HG03565 (cell line): ENCODE data around the gene LRRC42.

Source experiments
- ATAC-seq: cut with Tn5 transposase; IDR thresholded peaks from one replicate; pipeline ENCODE4 v1.9.1; 2021; ENCODE audit warnings: mild to moderate bottlenecking, moderate library complexity; ENCODE audit not compliant: unreplicated experiment

LRRC42 gene

DNA sequence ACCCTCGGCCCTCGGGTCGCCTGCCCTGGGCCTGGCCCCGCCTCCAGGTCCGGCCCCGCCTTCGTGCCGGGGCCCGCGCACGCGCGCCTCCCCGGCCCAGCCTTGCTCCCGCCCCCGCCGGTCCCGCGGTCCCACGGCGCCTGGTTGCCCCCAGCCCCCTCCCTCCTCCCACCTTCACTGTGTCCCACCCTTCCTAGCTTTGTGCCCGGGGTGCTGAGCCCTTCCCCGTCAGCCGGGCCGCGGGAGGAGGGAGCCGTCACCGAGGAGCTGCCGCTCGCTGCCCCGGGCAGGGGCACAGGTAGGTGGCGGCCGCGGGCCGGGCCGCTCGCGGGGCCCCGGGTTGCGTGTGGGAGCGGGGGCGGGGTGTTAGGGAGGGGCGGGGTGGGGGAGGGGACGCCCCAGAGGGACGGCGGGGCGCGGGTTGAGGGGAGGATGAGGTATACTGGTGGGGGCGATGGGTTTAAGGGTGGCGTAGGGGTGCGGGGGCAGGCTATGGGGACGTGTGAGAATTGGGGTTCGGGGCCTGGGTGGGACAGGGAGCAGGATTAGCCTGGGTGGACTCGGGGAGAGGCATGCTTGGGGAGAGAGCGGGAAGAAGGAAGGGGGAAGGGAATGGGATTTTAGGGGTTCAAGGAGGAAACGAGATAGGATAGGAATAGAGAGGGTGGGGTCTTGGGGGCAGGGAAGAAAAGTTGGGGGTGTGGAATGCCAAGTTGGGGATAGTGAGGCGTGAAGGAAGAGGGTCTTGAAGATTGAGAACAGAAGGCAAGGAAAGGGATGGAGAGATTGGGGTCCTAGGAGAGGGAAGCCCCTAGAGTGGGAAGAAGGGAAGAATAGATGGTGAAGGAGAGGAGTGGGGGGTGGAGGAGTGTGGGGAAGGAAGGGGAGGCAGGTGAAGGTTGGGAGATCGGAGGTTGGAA lies at the start of gene LRRC42:
Gene LRRC42 (plus strand): TSS at position 99 of the 920 bp plus-strand sequence. CDS start 5,650 bp downstream, outside the sequence.
- ATAC-seq = peak; percentile 42

DNA sequence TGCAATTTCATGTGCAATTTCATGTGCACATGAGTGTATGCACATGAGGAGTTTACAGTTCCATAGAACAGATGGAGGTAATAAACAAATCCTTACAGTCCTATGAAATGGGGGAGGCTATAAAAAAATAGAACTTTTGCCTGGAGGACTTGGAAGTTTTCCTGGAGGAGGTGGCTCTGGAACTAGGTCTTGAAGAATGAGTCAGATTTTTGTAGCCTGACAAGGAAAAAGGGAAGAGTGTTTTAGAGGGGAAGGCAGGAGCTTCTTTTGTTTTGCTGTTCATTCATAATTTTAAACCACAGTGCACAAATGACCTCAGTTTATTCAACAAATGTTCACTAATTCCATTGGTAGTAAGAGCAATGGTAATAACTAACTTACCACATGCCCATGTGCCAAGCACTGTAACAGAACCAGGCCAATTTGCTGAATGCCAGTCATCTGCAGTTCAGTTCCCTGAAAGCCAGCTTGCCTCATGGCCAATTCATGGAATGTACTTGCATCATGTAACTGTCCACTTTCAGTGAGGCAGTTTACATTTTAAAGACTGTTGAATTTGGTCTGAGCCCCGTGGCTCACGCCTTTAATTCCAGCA lies 49.4 kb upstream of the LRRC42 start:
- ATAC-seq = no peak

GRCh38 chr1:53899206-53899628 lies 46.9 kb upstream of the LRRC42 start:
- no peak for ATAC-seq

DNA sequence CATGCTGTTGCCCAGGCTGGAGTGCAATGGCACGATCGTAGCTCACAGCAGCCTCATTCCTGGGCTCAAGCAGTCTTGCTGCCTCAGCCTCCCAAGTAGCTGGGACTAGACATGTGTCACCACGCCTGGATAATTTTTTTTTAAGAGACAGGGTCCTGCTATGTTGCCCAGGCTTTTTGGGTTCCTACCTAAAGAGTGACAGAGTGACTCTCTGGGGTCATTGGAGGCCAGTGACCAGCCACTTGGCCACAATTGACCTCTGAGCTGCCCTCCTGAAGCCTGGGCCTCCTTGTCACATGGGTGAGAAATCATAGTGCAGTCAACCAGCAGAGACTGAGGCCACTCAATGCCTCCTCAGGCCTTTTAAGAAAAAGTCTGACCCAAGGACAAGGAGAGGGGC lies 46.4 kb upstream of the LRRC42 start:
- ATAC-seq = no peak

- no peak for ATAC-seq
Measured at GRCh38 chr1:53902235-53903138, 43.7 kb upstream of the LRRC42 start.

- no peak for ATAC-seq
Measured at GRCh38 chr1:53905509-53905908, 40.6 kb upstream of the LRRC42 start.

- no peak for ATAC-seq
Measured at GRCh38 chr1:53906121-53906520, 40.0 kb upstream of the LRRC42 start.

GRCh38 chr1:53909946-53910345 lies 36.2 kb upstream of the LRRC42 start:
- ATAC-seq = no peak

- ATAC-seq = no peak
Measured at GRCh38 chr1:53911442-53911841, 34.7 kb upstream of the LRRC42 start.

DNA sequence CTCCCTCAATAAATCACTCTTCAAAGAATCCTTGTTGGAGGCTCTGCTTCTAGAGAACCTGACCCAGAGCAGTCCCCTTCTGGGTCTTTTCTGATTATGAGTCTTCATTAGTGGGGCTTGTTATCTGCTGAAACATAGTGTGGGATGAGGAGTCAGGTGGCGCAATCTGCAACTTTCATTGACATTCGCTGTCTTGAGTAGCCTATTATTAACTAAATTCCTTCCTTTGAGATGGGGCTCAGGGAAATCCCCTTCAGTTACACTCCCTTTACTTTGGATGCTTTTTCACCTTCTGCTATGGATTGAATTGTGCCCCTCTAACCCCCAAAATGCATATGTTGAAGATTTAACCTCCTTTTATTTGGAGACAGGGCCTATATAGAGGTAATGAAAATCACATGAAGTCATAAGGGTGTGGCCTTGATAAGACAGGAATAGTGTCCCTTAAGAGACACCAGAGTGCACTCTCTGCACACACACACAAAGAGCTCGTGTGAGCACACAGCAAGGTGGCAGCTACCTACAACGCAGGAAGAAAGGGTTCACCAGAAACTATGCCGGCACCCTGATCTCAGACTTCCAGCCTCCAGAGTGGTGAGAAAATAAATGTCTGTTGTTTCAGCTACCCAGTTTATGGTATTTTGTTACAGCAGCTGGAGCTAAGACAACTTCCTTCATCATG lies 32.7 kb upstream of the LRRC42 start:
- no peak for ATAC-seq

DNA sequence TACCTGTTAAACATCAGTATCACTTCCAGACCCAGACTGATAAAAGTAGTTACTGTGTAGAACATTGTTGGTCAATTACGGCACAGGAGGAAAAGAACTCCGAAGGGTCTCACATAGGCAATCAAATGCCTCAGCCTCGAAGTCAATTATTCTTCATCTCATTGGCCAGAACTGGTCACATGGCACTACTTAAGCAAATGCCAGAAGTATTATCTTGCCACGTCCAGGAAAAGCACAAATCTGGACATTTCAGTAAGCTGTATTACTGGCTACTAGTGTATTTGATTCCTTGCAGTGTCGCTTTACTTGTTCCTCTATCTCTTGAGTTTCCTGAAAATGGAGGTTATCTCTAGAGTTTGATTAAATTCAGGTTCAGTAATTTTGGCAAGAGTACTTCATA lies 27.8 kb upstream of the LRRC42 start:
- no peak for ATAC-seq

DNA sequence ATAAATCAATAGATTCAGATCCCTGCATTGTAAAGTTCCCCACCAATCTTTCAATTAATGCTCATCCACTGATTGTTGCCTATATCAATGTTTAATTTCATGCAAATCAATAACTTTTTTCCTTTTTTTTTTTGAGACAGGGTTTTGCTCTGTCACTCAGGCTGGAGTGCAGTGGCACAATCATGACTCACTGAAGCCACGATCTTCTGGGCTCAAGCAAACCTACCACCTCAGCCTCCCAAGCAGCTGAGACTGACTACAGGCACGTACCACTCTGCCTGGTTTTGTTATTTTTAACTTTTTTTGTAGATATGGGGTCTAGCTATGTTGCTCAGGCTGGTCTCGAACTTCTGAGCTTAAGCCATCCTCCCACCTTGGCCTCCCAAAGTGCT lies 26.5 kb upstream of the LRRC42 start:
- no peak for ATAC-seq

DNA sequence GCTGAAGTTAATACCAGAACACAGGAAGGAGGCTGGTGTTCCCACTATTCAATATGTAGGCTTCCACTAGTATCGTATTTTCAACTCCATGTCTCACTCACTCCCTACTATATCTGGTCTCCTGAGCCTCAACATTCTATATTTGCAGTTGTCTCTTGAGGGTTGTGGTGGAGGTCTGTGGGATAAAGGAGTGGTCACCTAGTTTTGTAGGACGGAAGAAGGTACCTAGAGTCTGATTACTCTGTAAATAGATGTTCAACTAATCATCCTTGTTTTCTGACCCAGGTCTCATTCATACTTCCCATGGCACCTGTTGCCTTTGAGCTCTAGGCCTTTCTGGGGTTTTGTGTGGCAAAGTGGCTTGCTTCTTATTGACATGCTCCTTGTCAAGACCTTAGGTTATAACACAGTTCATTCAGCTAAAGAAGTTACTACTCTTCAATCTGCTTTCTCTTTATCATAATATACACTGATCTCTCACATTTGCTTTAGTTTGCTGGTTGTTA lies 18.7 kb upstream of the LRRC42 start:
- ATAC-seq = no peak

DNA sequence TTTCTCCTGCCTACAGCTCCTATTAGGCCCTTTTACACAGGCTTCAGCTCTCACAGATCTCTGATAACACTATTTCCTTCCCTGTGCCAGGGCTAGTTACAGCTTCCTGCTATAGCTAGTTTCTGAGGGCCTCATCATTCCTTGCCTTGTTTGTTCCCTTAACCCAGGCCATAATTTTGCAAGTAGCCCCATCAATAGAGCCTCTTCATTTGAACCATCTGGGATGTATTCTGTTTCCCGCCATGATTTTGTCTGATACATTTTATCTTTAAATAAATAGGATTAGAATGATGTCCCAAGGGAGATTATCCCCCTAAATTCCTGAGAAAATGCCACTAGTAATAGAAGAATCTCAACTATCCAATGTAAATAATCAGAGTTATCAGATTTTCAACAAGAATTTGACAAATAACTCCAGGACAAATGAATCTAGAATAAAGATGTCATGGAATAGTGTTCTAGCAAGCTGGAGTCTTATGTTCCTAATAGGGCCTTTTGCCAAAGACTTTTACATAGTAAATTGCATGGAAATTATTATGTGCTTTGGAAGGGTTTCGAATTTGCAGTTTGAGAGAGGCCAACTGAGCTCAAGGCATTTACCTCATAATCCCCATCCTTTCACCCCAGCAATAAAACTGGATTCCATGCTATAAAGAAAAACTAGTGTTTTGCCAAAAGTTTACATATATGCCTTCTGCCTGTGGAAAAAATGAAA lies 16.7 kb upstream of the LRRC42 start:
- ATAC-seq = no peak

DNA sequence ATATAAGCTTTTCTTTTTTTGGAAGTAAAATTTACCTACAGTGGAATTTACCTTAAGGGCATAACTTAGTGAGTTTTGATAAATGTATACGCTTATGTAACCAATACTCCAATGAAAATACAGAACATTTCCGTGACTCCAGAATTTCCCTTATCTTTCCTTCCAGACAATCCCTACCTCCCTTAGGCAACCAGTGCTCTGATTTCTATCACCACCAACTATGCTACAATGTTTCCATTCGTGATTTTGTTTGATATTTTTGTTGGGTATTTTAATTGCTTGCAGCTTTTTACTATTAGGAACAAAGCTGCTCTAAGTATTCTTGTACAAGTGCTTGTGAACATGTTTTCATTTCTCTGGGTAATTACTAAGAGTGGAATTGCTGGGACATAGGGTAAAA lies 15.2 kb upstream of the LRRC42 start:
- no peak for ATAC-seq

DNA sequence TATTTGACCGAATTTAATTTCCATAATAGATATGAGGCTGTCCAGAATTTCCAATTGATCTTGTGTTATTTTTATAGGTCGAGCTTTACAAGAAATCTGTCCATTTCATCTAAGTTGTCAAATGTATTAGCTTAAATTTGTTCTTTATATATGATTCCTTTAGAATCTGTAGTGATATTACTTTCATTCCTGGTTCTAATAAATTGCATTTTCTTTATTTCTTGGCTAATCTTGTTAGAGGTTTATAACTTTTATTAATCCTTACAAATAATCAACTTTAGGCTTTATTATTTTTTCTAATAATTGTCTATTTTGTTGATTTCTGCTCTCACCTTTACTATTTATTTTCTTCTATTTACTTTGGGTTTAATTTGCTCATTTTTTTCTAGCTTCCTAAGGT lies 14.6 kb upstream of the LRRC42 start:
- ATAC-seq = no peak

GRCh38 chr1:53934170-53934765 lies 11.9 kb upstream of the LRRC42 start:
- no peak for ATAC-seq

GRCh38 chr1:53936430-53936829 lies 9.7 kb upstream of the LRRC42 start:
- ATAC-seq = no peak

DNA sequence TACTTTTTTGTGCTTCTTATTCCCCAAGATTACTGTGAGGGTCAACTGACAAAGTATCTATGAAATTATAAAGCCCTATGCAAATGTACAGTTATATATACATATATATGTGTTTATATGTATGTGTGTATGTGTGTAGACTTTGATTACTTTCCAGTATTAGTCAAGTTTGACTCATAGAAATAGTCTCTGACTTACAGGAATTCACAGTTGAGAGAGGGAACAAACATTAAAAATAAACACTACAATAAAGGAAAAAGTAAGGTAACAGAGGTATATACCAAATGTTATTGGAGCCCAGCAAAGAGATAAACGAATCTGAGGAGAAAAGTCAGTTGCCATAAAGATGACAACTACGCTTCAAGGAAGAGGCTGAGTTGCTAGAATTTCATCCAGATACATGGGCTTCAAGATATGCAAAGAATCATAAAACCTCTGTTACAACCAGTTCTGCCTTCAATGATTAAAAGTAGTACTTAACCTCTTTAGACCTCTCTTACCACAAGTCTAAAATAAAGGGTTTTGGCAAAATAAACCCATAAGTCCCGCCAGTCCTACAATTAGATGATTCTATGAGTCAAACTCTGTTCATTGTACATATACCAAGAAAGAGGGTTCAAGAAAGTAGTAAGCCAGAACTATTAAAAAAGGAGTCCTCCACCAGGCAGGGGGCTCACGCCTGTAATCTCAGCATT lies 7.9 kb upstream of the LRRC42 start:
- ATAC-seq = no peak
